Stimulated activated naive CD8-positive, alpha-beta T cell treated with anti-CD3 and anti-CD28 coated beads, Interleukin-15, Interleukin-2, amounts not matched to agents 100 U/mL and 50 U/mL, for 24 hours (primary cell): ENCODE data around the gene HES4.
A peak's percentile ranks its signal among the peaks of the same experiment; 100 is the strongest.
"Not testable (repeated sequence)": the region's sequence is repeated elsewhere in the genome, so short reads cannot be mapped to it uniquely, and the experiment has no call there.

Experiments used
- ATAC-seq: fragments of 150-1000 bp; cut with Tn5 transposase; one replicate; pipeline ENCODE4 v1.10.0; 2021
- DNase-seq: peaks from one replicate; pipeline ENCODE4 v3.0.0; 2021

The HES4 gene

DNA sequence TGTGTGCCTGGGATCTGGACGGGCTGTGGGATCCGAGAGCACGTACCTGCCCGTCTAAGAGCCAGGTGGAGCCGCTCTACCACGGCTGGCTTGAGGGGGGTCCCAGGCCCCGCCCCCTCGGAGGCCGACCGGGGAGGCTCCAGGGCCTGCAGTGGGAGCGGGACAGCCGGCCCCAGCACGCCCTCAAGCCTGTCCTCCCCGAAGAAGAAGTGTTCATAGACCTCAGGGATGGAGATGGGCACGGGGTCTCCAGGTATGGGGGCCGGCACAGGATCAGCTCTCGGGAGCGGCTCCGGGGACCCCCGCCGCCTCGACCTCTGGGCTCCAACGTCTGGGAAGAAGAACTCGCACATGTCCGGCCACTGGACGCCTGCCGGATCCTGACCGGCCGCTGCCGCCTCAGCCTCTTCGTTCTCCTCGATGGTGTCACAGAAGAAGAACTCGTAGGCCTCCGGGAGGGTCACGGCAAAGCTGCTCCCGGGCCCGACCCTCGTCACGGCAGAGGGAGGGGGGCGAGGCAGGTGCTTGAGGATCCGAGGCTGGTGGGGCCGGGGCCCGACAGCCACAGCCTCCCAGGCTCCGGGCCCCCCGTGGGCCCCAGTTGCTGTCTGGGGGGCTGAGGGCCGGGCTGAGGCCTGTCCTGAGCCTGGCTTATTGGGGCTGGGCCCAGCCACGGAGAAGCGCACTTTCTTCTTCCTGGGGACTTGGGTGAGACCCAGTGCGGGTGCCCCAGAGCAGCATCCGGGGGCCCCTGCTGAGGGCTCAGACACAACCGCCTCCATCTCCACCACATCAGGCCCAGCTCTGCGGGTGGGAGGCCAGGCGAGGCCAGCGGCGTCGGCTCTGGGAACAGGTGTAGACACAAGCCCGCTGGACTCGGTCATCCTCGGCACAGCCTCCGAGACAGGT, 20.8 kb downstream of the HES4 start:
- ATAC-seq (no peak), DNase-seq (no peak)

DNA sequence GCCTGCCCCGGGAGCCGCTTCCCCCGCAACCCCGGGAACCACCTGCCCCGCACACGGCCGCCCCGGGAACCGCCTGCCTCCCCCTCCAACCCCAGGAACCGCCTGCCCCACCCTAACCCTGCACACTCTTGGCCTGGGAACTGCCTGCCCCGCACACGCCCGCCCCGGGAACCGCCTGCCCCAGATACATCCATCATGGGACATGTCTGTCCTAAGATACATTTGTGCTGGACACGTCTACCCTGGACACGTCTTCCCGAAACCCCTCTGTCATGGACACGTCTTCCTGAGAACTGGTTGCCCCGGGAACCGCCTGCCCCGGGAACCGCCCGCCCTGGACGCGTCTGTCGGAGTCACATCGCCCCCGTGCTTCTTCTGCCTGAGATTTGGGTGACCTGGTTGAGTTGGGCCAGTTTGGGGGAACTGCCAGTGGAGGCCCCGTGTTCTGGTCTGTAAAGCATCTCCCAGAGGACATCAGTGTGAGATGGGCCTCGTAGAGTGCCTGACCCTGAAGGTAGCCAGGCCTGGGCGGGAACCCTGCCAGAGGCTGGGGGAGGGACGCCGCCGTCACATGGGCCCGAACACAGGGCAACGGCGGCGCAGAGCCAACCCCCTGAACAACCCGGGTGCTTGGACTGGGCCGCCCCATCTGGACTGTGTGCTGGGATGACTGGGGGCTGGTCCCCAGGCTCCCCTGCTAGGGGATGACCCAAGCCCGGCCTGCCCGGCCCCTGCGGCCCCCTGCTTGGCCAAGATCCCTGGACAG, 21.6 kb downstream of the HES4 start:
- no peak for ATAC-seq

DNA sequence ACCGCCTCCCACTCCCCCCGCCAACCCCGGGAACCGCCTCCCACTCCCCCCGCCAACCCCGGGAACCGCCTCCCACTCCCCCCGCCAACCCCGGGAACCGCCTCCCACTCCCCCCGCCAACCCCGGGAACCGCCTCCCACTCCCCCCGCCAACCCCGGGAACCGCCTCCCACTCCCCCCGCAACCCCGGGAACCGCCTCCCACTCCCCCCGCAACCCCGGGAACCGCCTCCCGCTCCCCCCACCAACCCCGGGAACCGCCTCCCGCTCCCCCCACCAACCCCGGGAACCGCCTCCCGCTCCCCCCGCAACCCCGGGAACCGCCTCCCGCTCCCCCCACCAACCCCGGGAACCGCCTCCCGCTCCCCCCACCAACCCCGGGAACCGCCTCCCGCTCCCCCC, 23.1 kb downstream of the HES4 start:
- not testable (repeated sequence) for ATAC-seq, DNase-seq

More for the DNA sequence above, 21.6 kb downstream of the HES4 start:
- no peak for DNase-seq

DNA sequence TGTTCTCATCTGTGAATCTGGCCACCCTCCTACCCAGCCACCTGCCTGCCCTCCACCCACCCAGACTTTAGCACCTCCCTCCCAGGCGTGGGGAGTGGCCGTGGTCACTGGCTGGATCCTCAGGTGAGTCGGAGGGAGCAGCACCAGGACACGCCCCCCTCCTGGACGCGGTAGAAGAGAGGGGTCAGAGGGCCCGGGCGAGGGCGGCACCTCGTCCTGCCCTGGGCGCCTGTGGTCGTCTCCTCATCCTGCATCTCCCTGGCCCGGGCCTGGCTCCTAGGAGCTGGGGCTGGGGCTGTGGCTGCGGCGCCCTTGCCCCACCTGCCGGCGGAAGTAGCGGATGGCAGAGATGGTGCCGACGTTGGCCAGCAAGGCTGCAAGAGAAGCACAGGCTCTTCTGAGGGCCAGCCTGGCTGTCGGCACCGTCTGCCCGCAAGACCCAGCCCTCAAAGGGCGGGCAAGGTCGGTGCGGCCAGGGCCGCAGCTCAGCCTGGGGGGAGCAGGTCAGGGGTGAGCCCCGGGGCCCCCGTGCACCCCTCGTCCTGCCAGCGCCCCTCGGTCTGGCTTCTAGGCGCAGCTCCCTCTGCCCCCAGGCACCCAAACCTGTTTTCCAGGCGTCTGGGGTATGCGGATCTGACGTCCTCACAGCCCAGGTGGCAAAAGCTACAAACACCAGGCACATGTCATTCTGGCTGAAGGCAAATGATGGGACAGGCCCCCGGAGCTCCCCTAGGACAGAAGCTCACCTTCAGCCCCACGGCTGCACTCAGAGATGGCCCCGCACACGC, 23.8 kb downstream of the HES4 start:
- ATAC-seq = peak; percentile 56
- DNase-seq = peak; percentile 60

DNA sequence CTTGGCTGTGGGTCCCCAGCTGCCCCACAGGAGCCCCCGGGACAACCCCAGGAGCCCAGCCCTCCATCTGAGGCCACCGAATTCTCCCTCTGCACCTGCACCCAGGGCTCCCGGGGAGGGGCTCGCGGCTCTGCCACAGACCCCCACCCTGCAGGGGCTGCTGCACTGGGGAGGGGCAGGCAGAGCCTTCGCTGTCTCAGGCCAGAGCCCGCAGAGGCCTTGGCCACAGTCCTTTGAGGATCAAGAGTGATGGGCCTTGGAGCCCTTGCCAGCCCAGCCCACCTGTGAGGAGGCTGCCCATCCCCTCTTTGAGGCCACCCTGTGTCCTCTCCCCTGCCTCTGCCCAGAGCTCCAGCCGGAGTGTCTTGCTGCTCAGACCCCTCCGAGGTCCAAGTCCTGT, 24.5 kb downstream of the HES4 start:
- DNase-seq (no peak), ATAC-seq (no peak)

DNA sequence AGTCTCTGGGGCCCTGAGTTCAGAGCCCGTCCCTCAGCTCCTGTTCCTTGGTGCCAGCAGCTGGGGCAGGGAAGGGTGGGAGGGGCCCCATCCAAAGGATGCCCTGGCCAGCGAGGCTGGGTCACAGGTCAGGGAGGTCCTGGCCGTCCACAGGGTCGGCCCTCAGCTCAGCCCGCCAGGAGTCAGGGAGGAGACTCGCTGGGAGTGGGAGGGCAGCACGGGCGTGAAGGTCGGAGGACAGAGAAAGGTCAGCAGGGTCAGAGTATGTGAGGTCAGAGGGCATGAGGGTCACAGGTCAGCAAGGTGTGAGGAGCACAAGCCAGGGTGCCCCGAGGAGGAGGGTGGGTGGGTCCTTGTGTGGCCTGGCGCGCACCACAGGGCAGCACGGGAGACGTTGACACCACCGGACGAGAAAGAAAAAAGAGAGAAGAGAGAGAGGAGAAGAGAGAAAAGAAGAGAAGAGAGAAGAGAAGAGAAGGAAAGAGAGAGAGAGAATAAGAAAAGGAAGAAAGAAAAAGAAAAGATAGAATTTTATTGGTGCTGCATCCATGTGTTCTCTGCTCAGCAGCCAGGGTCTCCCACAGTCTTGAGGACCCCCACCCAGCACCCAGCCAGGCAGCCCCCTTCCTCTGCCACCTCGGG, 25.1 kb downstream of the HES4 start:
- DNase-seq (no peak), ATAC-seq (no peak)

DNA sequence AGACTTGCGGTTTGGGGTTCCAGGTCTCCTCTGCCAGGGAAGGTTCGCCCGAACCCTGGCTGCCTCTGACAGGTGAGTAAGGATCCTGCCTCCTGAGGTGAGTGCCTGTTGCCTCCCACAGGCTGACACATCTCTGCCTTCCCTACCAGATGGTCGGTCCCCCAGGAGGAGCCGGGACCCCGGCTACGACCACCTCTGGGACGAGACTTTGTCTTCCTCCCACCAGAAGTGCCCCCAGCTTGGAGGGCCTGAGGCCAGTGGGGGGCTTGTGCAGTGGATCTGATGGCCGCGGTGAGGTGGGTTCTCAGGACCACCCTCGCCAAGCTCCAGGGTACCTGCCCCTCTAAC, 25.6 kb downstream of the HES4 start:
- no peak for DNase-seq
- no peak for ATAC-seq

DNA sequence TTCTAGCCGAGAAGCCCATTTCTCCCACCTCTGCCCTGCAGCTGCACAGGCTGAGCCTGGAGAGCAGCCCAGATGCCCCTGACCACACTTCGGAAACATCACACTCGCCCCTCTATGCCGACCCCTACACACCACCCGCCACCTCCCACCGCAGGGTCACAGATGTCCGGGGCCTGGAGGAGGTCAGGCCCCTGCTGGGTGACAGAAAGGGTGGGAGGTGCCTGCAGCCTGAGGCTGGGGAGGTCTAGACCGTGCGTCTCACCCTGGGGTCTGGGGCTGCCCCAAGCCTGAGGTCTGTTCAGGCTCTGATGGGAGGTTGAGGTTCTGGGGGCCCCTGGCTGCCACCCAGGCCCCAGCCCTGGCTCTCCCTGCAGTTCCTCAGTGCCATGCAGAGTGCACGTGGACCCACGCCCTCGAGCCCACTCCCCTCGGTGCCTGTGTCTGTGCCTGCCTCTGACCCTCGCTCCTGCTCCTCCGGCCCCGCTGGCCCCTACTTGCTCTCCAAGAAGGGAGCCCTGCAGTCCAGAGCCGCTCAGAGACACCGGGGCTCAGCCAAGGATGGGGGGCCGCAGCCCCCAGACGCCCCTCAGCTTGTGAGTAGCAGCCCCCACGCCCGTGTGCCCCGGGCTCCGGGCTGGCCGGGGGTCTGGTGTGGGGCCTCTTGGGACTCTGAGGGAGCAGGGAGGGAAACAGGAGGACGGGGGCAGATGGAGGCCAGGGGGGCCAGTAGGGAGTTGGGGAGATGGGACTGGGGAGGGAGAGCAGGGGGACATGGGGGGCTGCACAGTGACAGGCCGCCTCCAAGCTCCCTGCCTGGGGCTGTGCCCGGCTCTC, 26.2 kb downstream of the HES4 start:
- ATAC-seq (no peak), DNase-seq (no peak)

DNA sequence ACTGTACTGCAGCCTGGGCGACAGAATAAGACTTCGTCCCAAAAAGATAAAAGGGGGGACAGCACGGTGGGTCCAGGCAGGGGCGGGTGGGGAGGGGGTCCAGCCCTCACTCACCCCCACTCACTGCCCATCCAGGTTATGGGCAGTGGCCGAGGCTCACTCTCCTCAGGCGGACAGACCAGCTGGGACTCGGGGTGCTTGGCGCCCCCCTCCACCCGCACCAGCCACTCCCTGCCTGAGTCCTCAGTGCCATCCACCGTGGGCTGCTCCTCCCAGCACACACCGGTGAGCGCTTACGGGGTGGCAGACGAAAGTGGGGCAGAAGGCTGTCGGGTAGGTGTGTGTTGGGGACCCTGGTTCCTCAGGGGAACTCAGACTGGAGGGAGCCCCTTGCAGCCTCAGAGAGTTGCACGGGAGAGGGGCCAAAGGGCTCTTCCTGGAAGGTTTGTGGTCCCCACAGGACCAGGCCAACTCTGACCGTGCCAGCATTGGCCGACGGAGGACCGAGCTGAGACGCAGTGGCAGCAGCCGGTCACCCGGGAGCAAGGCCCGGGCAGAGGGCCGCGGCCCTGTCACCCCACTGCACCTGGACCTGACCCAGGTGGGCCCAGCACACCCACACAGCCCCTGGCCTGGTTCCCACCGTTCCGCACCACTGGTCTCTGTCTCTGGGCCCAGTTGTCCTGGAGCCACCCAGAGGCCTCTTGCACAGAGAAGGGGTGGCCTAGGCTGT, 27.0 kb downstream of the HES4 start:
- no peak for DNase-seq
- ATAC-seq = no peak

DNA sequence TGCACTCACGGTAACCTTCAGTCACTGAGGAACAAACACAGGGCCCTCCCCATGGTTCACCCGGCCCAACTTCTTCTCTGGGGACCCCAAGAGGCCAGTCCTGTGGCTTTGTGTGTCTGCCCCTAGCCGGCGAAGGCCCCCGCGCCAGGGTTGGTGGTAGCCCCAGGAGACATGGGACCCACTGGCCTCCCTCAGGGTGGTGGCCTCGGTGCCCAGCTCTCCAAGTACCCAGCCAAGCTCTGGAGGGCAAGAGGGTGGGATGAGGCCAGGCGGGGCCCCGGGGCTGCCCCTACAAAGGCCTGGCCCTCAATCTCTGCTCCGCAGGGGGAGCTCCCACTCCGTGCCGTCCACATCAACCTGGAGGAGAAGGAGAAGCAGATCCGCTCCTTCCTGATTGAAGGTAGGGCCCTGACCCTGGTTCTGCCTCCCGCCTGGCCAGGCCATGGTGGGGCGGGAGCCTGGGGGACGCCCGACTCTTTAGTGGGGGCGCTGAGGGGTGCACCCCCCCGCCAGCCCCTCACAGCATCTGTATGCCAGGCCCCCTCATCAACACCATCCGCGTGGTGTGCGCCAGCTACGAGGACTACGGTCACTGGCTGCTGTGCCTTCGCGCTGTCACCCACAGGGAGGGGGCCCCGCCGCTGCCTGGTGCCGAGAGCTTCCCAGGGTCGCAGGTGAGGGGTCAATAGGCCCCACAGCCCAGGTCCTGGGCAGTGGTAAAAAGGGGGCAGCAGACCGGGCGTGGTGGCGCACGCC, 28.0 kb downstream of the HES4 start:
- ATAC-seq (no peak), DNase-seq (no peak)

DNA sequence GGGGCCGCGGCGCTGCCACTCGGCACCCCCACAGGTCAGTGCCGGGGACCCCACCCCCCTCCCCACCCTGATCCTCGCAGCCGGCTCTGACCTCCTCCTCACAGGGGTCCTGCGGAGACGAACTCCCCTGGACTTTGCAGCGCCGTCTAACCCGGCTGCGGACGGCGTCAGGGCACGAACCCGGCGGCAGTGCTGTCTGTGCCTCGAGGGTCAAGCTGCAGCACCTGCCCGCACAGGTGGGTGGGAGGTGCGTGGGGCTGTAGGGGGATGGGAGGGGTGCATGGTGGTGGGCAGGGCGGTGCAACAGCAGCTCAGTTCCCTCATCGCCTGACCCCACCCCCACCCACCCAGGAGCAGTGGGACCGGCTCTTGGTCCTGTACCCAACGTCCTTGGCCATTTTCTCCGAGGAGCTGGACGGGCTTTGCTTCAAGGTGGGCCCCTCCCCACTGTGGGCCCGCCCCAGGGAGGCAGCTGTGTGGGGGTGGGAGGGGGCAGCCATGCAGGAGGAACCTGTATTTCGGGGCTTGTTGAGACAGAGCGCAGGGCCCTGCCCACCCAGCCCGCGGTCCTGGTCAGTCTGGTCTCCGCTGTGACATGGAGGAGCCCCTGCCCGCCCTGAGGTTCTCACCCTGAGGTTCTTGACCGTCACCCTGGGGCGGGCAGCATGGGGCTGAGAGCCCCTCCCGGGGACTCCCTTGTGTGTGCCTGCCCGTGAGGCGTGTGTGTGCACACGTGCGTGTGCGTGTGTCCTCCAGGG, 28.7 kb downstream of the HES4 start:
- DNase-seq (no peak), ATAC-seq (no peak)

DNA sequence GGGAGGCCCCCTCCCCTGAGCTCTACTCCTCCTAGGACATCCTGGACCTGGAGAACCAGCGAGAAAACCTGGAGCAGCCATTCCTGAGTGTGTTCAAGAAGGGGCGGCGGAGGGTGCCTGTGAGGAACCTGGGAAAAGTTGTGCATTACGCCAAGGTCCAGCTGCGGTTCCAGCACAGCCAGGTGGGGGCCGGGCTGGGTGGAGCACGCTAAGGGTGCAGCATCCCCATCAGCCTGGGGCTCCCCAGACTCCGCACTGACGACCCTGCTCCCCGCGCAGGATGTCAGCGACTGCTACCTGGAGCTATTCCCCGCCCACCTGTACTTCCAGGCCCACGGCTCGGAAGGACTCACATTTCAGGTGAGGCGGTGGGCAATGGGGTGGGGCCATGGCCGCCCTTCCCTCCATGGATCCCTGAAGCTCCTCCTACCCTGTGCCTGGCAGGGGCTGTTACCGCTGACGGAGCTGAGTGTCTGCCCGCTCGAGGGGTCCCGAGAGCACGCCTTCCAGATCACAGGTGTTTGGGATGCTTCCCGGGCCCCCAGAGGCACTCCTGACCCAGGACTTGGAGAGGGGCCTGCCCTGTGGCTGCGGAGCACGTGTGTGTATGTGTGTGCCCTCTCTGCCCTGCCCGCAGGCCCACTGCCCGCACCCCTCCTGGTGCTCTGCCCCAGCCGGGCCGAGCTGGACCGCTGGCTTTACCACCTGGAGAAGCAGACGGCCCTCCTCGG, 29.5 kb downstream of the HES4 start:
- no peak for DNase-seq
- no peak for ATAC-seq

DNA sequence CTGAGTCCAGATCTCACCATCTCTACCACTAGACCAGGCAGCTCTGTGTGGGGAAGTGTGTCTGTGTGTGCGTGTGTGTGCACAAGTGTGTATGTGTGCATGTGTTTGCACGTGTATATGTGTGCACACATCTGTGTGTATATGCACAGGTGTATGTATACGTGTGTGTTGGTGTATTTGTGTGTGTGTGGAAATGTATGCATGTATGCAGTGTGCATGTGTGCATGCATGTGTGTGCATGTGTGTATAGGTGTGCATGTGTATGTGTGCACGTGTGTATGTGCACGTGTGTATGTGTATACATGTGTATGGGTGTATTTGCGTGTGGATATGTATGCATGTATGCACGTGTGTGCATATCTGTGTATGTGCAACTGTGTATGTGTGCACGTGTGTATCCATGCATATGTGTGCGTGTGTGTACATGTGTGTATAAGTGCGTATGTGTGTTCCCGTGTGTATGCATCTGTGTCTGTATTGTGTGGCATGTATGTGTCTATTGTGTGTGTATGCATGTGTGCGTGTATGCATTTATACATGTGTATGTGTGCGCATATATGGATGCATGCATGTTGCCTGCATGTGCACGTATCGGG, 30.5 kb downstream of the HES4 start:
- DNase-seq (no peak), ATAC-seq (no peak)

DNA sequence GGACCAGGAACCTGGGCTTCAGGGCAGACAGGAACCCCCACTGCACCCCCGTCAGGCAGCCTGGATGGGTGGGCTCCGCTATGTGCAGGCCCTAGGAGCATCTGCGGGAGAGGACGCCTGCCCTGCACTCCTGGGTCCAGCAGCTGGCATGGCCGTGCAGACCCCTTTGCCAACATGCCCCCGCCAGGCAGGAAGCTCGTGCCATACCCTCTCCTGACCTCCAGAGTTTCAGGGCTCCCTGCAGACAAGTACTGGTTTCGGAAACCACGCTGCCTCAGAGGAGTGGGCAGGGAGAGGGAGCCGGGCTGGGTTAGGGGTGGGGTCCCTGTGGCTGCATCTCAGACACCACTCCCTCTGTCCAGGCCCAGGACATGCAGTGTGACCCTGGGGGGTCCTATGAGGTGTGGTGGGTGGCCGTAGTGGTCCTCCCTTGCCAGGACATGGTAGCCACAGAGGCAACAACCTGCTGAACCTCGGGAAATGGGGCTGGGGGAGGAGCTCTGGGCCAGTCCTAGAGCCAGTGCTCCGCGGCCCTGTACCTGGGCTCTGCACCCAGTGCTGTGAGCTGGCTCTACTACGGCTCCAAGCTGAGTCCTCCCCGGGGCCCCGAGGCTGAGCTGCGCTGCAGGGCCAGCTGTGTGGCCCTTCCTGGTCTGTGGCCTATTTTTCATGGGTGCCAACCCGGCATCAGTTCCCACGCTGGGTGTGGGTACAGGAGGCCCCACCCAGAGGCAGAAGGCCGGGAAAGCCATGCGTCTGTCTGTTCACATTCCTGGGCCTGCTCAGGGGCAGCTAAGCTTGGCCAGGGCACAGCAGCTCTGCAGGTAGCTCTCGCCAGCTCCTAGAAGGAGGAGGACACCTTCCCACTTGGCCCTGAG, 32.2 kb downstream of the HES4 start:
- DNase-seq (no peak), ATAC-seq (no peak)

DNA sequence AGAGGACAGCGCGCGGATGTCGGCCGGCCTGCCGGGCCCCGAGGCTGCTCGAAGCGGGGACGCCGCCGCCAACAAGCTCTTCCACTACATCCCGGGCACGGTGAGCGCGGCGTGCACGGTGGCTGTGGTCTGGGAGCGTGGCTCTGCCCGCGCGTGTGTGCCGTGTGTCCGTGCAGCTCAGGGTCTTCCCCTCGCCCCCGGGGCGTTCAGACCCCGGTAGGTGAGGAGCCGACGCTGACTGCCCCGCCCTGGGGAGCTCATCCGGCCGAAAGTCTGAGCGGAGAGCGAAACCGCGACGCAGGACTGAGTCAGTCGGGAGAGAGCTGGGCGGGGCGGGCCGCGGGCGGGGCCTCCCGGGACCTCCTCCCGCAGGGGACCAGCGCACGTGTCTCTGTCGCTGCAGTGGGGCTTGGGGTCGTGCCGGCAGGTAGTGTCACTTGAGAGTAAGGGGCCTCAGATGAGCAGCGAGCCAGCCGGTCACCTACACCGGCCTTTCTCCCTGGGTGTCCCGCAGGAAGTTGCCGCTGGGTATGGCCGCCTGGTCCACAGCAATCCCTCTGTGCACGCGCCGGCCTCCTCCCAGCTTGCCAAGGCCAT, 33.1 kb downstream of the HES4 start:
- ATAC-seq (peak; percentile 83), DNase-seq (peak; percentile 91)

DNA sequence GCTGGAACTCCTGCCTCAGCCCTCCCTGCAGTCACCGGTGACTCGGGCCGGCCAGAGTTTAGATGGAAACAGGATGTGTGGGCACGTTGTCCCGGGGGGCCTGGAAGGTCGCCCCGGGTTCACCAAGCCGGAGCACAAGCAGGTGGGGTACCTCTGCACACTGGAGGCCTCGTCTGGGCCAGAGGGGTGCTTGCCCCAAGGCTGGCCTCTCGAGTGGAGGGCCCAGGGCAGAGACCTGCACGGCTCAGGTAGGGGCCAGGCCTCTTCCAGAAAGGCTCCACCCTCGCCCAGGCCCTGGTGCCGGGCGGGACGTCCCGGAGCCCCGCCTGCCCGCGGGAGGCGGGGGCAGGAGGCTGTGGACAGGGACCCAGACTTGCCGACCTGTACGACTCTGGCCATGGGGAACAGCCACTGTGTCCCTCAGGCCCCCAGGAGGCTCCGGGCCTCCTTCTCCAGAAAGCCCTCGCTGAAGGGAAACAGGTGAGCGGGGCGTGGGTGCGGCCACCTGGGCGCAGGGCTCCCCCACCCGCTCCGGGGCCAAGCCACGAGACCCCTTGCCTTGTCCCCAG, 33.7 kb downstream of the HES4 start, which contains the start of gene PLEKHN1:
PLEKHN1 (plus strand) TSS at position 348 of the 569 bp plus-strand sequence; CDS start at position 398, 50 bp downstream.
- ATAC-seq (peak; percentile 62), DNase-seq (peak; percentile 58)
